RWPE2 (cell line): ENCODE results near the gene MAP4K5.
A peak's percentile ranks its signal among the peaks of the same experiment; 100 is the strongest.

ENCODE experiments used
- ATAC-seq: fragments of 200-7000 bp; cut with Tn5 transposase; 3 replicates; pipeline ENCODE4 v1.9.1; 2021; ENCODE audit warnings: low read depth
- DNase-seq: peaks from one replicate; pipeline ENCODE4 v3.0.0-alpha.2; 2020; ENCODE audit warnings: low spot score
- H3K27ac ChIP-seq: fragments of 450-650 bp; 2 replicates; pipeline ENCODE4 v1.5.1; 2017; ENCODE audit warnings: mild to moderate bottlenecking; ENCODE audit not compliant: poor library complexity, severe bottlenecking
- H3K27me3 ChIP-seq: fragments of 250-450 bp; sonication (Bioruptor Pico); 2 replicates; pipeline ENCODE4 v1.5.1; 2021; ENCODE audit warnings: mild to moderate bottlenecking, moderate library complexity; ENCODE audit not compliant: insufficient read depth, poor library complexity, severe bottlenecking
- H3K36me3 ChIP-seq: fragments of 250-450 bp; sonication (Bioruptor Pico); 2 replicates; pipeline ENCODE4 v1.5.1; 2020; ENCODE audit warnings: low read depth, mild to moderate bottlenecking, moderate library complexity
- H3K4me1 ChIP-seq: fragments of 250-450 bp; sonication (Bioruptor Pico); 2 replicates; pipeline ENCODE4 v1.5.1; 2021; ENCODE audit warnings: mild to moderate bottlenecking, moderate library complexity; ENCODE audit not compliant: insufficient read depth, poor library complexity, severe bottlenecking
- H3K4me3 ChIP-seq: fragments of 250-450 bp; sonication (Bioruptor Pico); 2 replicates; pipeline ENCODE4 v1.5.1; 2021; ENCODE audit warnings: mild to moderate bottlenecking, moderate library complexity; ENCODE audit not compliant: severe bottlenecking
- H3K9me3 ChIP-seq: fragments of 250-450 bp; sonication (Bioruptor Pico); 2 replicates; pipeline ENCODE4 v1.5.1; 2021; ENCODE audit warnings: mild to moderate bottlenecking, moderate library complexity; ENCODE audit not compliant: severe bottlenecking
- TF ChIP-seq, protein P1 (sequence below): fragments of 450-650 bp; IDR thresholded peaks from one replicate; pipeline ENCODE4 v1.5.1; 2017; ENCODE audit warnings: mild to moderate bottlenecking, moderate library complexity; ENCODE audit not compliant: poor library complexity, severe bottlenecking

The MAP4K5 gene

DNA sequence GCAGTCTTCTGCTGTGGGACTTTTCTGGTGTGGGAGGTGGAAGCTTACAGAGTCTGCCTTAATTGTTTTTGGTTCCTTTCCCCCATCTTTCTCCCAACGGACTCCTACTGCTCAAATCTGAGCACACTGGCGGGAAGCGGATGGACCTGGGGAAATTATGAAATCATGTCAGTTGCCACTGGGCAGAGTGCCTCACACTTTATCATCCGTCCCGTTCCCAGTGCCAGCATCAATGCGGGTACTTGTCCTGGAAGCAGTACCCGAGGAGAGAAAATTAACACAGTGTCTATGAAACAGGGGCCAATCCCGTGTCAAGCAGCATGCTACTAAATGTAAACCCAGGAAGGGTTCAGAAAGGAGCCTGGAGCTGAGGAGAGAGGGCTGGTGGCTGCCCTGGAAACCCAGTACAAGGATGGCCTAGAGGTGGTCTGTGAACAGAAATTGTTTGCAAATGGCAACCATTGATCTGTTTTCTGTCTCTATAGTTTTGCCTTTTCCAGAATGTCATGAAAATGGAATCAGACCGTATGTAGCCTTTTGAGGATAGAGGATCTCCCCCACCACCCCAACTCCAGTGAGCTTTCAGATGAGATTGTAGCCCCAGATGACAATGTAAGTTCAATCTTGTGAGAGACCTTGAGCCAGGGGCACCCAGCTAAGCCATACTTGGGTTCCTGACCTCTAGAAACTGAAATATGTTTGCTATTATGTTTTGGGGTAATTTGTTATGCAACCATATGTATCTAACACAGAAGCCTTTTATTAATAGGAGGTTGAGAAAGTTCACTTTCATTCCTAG is 134.8 kb downstream of the MAP4K5 start:
- Histone ChIP-seq H3K36me3 (no peaks in the 10 kb centered on the region), H3K4me1 (peaks cover 7% of the 10 kb centered on the region), H3K4me3 (peak overlapping the region; percentile 52), H3K9me3 (no peaks in the 10 kb centered on the region), H3K27me3 (no peaks in the 10 kb centered on the region), H3K27ac (peak overlapping the region; percentile 58)
- TF ChIP-seq, protein P1, sequence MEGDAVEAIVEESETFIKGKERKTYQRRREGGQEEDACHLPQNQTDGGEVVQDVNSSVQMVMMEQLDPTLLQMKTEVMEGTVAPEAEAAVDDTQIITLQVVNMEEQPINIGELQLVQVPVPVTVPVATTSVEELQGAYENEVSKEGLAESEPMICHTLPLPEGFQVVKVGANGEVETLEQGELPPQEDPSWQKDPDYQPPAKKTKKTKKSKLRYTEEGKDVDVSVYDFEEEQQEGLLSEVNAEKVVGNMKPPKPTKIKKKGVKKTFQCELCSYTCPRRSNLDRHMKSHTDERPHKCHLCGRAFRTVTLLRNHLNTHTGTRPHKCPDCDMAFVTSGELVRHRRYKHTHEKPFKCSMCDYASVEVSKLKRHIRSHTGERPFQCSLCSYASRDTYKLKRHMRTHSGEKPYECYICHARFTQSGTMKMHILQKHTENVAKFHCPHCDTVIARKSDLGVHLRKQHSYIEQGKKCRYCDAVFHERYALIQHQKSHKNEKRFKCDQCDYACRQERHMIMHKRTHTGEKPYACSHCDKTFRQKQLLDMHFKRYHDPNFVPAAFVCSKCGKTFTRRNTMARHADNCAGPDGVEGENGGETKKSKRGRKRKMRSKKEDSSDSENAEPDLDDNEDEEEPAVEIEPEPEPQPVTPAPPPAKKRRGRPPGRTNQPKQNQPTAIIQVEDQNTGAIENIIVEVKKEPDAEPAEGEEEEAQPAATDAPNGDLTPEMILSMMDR = no peak
- peak; percentile 17 for ATAC-seq
- no peak for DNase-seq

DNA sequence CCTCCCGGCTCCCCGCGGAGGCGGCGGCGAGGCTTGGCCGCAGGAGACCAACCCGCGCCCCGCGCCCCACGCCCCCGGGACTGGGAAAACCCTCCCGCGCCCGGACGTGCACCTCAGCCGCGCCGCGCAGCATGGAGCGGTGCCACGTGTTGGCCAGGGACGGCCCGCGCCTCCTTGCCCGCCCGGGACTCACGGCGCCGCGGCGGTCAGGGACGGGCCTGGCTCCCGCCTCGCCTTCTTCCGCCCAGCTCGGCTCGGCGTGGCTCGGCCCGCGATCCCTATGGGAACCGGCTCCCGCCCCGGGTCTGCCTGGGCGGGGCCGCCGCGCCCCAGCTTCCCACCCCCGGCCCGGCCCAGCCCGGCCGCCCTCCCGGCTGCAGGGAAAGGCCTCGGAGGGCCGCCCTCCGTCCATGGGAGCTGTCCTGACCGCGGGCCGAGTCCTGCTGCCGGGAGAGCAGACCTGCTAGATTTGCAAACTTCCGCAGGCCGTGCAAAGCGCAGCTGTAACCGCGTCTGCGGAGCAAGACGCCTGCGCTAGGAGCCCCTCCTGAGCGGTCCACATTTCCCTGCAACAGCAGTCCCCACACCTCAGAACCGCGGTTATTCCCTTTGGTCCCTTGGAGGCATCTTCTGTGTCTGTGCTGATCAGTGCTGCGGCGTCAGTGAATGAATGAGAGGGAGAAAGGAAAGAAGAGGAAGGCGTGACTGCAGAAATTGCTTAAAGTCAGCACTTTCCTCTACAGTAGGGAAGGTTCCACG is 135.6 kb downstream of the MAP4K5 start, which contains the start of gene CDKL1:
TSS of gene CDKL1 (minus strand) at position 251 of the 759 bp plus-strand sequence. CDS start 1,013 bp downstream, outside the sequence.
- DNase-seq (peak; percentile 83), ATAC-seq (peak; percentile 86)
- TF ChIP-seq, protein P1 = peak; percentile 2
- H3K27ac ChIP-seq = peak within 1 kb of the TSS; percentile 58
- no peaks in the 10 kb centered on the region for H3K9me3 ChIP-seq
- no peaks in the 10 kb centered on the region for H3K36me3 ChIP-seq
- no peaks in the 10 kb centered on the region for H3K27me3 ChIP-seq
- H3K4me3 ChIP-seq = peak within 1 kb of the TSS; percentile 52
- H3K4me1 ChIP-seq = peaks cover 7% of the 10 kb centered on the region

DNA sequence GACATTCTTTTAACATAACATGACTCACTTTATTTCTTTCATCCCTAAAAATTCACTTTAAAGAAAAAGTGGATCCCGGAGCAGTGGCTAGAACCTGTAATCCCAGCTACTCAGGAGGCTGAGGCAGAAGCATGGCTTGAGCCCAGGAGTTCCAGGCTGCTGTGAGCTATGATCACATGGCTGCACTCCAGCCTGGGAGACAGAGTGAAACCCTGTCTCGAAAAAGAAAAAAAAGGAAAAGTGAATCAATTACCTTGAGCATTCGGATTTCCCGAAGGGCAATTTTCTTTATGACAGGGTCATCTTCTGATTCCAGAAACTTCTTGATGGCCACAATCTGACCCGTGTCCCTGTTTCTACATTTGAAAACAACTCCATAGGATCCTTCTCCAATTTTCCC is 136.9 kb downstream of the MAP4K5 start:
- no peaks in the 10 kb centered on the region for H3K36me3 ChIP-seq
- DNase-seq (no peak), ATAC-seq (no peak)
- H3K9me3 ChIP-seq = no peaks in the 10 kb centered on the region
- peaks cover 7% of the 10 kb centered on the region for H3K4me1 ChIP-seq
- H3K27me3 ChIP-seq = no peaks in the 10 kb centered on the region
- TF ChIP-seq, protein P1 = no peak
- H3K4me3 ChIP-seq = no peak overlapping the region
- no peak overlapping the region for H3K27ac ChIP-seq

DNA sequence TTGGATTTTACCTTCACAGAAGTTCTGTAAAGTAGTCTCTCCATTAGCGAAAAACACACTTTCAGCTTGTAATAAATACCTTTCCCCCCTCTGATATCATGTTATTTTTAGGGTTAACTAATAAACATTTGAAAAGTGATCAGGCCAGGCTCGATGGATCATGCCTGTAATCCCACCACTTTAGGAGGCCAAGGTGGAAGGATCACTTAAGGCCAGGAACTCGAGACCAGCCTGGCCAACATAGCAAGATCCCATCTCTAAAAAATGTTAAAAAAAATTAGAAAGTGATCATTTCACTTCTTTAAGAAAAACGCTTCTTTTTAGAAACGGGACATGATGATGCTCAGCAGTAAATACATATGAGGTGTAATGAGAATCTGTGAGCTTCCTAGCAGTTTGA is 137.7 kb downstream of the MAP4K5 start:
- Histone ChIP-seq H3K4me1 (peaks cover 7% of the 10 kb centered on the region), H3K4me3 (no peak overlapping the region), H3K27me3 (no peaks in the 10 kb centered on the region), H3K36me3 (no peaks in the 10 kb centered on the region), H3K27ac (no peak overlapping the region), H3K9me3 (no peaks in the 10 kb centered on the region)
- TF ChIP-seq, protein P1 = no peak
- DNase-seq (no peak), ATAC-seq (no peak)
